ENCODE measurements around the gene NAA15. TPM values are rescaled to one million over a fixed set of nuclear protein-coding genes. Genes with fewer than 3 reads are reported as not detected.

NAA15 gene
- polyA plus RNA-seq, 1 of the 3 experiments (the other 2 are of a cell fraction): 7.1 TPM

DNA sequence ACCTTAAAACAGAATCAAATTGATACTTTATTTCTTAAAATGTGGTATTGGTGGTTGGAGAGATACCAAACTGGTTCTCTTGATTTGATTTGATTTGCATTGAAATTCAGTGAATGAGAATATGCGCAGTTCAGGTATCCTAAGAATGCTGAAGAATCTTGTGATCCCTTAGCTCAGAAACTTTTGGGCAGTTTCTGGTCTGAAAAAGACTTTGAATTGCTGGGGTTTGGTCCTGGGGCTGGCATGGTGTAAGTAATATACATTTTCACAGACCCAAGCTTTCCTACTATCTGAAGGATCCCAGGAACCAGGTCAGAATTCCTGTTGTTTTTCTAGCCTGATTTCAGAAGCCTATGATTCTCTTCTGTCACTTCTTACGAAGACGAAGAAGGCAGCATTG lies 159.3 kb downstream of the NAA15 start:
- no peak overlapping the region for H3K4me2 ChIP-seq
- no peaks in the 10 kb centered on the region for H3K9me2 ChIP-seq
- peaks cover 42% of the 10 kb centered on the region for H4K20me1 ChIP-seq (ENCODE audit: insufficient read depth)
- H2AFZ ChIP-seq (ENCODE audit: low read depth): no peak overlapping the region
- 95% methylated on average over 3 of the region's 3 CpGs for WGBS (ENCODE audit: low lambda C conversion rate)
- H3K4me3 ChIP-seq (ENCODE audit: low read depth in 2 of 2, low read length in 1 of 2): no peak overlapping the region
- H3K9ac ChIP-seq: no peak overlapping the region
- ChIA-PET CTCF (interaction anchor here (1.1 kb wide), 1 partner anchor 44 kb away, joined by 3 read pairs; no protein-coding TSS in a partner anchor), POLR2A (no interaction called here)
- peaks cover 8 to 26% of the 10 kb centered on the region in 2 experiments; a peak in 3 of 4 replicates for H3K4me1 ChIP-seq (ENCODE audit: control insufficient read depth in 1 of 2, insufficient read depth in 2 of 2, low read depth in 1 of 2, low read length in 1 of 2)
- TF ChIP-seq POLR2AphosphoS5 (IDR thresholded peaks at IDR 0.05; ENCODE audit: low read depth, low read length) (no peak), YY1 (IDR thresholded peaks at IDR 0.05; ENCODE audit: low read depth) (no peak), GABPA (IDR thresholded peaks at IDR 0.05; ENCODE audit: low read depth) (no peak), ELF1 (IDR thresholded peaks at IDR 0.05) (no peak), GATA2 (CRISPR knock-in tag; IDR thresholded peaks at IDR 0.05) (no peak), SMC3 (IDR thresholded peaks at IDR 0.05; ENCODE audit: low read depth, low read length) (no peak), TCF12 (IDR thresholded peaks at IDR 0.05) (no peak), JUND (IDR thresholded peaks at IDR 0.05) (no peak), RXRA (IDR thresholded peaks at IDR 0.05; ENCODE audit: borderline replicate concordance, low read depth) (no peak), TEAD4 (IDR thresholded peaks at IDR 0.05; ENCODE audit: borderline replicate concordance, insufficient read depth) (no peak), RAD21 (IDR thresholded peaks at IDR 0.05; ENCODE audit: low read length) (no peak), CHD2 (IDR thresholded peaks at IDR 0.05; ENCODE audit: low read length, partially characterized antibody) (no peak), NFIC (IDR thresholded peaks at IDR 0.05; ENCODE audit: borderline replicate concordance) (no peak)
- TF ChIP-seq, protein P1, sequence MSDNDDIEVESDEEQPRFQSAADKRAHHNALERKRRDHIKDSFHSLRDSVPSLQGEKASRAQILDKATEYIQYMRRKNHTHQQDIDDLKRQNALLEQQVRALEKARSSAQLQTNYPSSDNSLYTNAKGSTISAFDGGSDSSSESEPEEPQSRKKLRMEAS (IDR thresholded peaks at IDR 0.05; ENCODE audit: low read depth): no peak
- TF ChIP-seq, protein P2, sequence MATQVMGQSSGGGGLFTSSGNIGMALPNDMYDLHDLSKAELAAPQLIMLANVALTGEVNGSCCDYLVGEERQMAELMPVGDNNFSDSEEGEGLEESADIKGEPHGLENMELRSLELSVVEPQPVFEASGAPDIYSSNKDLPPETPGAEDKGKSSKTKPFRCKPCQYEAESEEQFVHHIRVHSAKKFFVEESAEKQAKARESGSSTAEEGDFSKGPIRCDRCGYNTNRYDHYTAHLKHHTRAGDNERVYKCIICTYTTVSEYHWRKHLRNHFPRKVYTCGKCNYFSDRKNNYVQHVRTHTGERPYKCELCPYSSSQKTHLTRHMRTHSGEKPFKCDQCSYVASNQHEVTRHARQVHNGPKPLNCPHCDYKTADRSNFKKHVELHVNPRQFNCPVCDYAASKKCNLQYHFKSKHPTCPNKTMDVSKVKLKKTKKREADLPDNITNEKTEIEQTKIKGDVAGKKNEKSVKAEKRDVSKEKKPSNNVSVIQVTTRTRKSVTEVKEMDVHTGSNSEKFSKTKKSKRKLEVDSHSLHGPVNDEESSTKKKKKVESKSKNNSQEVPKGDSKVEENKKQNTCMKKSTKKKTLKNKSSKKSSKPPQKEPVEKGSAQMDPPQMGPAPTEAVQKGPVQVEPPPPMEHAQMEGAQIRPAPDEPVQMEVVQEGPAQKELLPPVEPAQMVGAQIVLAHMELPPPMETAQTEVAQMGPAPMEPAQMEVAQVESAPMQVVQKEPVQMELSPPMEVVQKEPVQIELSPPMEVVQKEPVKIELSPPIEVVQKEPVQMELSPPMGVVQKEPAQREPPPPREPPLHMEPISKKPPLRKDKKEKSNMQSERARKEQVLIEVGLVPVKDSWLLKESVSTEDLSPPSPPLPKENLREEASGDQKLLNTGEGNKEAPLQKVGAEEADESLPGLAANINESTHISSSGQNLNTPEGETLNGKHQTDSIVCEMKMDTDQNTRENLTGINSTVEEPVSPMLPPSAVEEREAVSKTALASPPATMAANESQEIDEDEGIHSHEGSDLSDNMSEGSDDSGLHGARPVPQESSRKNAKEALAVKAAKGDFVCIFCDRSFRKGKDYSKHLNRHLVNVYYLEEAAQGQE (IDR thresholded peaks at IDR 0.05; ENCODE audit: low read depth, low read length): no peak
- TF ChIP-seq, protein P3, sequence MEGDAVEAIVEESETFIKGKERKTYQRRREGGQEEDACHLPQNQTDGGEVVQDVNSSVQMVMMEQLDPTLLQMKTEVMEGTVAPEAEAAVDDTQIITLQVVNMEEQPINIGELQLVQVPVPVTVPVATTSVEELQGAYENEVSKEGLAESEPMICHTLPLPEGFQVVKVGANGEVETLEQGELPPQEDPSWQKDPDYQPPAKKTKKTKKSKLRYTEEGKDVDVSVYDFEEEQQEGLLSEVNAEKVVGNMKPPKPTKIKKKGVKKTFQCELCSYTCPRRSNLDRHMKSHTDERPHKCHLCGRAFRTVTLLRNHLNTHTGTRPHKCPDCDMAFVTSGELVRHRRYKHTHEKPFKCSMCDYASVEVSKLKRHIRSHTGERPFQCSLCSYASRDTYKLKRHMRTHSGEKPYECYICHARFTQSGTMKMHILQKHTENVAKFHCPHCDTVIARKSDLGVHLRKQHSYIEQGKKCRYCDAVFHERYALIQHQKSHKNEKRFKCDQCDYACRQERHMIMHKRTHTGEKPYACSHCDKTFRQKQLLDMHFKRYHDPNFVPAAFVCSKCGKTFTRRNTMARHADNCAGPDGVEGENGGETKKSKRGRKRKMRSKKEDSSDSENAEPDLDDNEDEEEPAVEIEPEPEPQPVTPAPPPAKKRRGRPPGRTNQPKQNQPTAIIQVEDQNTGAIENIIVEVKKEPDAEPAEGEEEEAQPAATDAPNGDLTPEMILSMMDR (IDR thresholded peaks at IDR 0.05): no peak
- H3F3A ChIP-seq (replicated peaks; ENCODE audit: insufficient read depth): peaks cover 8% of the 10 kb centered on the region
- H3K9me3 ChIP-seq: no peaks in the 10 kb centered on the region
- H3K27ac ChIP-seq (ENCODE audit: low read depth in 2 of 2, low read length in 1 of 2): no peak overlapping the region
- H3K36me3 ChIP-seq (replicated peaks in 1 of 2; ENCODE audit: control insufficient read depth in 1 of 2, insufficient read depth in 2 of 2, low read length in 1 of 2): no peaks in the 10 kb centered on the region
- H3K79me2 ChIP-seq (ENCODE audit: insufficient read depth): peaks cover 95% of the 10 kb centered on the region
- H3K27me3 ChIP-seq (ENCODE audit: insufficient read depth): no peaks in the 10 kb centered on the region
- DNase-seq: no peak

Measured in SK-N-SH (cell line).